HL-60/S4 treated with phorbol 12-myristate 13-acetate at 8.2 ng/mL for 4 days and 3 days (cell line): ENCODE results near the gene ADCY7.
"Not testable (repeated sequence)": the region's sequence is repeated elsewhere in the genome, so short reads cannot be mapped to it uniquely, and the experiment has no call there.

ENCODE experiments used
- in situ Hi-C: fragments of 300-500 bp; cut with MboI; formaldehyde crosslinking; loops from 2 replicates; pipeline ENCODE4 v1.15.0; 2022; ENCODE audit warnings: low sequenced_read_pairs

ADCY7 gene

DNA sequence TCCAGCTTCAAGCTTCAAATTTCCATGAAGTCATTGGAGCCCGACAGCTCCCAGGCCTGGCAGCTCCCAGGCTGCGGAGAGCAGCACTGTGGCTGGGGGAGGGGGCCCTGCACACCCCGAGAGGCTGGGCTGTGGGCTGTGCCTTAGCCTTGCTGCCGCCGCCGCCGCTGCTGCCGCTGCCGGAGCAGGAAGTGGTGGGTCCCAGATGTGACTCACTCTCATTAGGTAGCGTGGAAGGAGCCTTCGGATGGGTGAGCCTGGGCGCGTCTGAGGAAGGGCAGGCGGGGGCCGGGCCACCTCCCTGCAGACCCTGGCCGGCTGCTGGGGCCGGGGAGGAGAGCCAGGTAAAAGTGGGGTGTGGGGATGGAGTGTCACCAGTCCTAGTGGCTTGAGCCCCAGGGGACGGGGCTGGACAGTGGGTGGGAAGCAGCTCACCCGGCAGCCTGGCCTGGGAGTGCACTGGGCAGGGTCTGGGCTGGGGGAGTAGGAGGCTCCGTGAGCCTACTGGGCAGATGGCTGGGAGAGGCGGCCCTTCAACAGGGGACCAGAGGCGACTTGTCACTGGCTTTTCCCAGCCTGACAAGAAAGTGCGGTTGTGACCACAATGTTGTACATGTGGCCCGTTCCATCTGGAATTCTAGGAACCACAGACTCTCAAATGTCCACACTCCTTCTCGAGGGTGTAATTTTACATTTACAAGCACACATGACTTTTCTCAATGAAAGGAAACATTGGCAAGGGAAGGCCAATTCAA lies at the start of gene ADCY7:
Gene ADCY7 (plus strand): TSS at position 215 of the 755 bp plus-strand sequence. CDS start 21,629 bp downstream, outside the sequence.
- in situ Hi-C loops, result no loop called here

- in situ Hi-C loops, result loop anchor here (10.0 kb wide), 1 partner anchor 195 kb away; the partner anchor contains the start of gene CNEP1R1
Measured at GRCh38 chr16:50219402-50219975, 46.9 kb upstream of the ADCY7 start.

DNA sequence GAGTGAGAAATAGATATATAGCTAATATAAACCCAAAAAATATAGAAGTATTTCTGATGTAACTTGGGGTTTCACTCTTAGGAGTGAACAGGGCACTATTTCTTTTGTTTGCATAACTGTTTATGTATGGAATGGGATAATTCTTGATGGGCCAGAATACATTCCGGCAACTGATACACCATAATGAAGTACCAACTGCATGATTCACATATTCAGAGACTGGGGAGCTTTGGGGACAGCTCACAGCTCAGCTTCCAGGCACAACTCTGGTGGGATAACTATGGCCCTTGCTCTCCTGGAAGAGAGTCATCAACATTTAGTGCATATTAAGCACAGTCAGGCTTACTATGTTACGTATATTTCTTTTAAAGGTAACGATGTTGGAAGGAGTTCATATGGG lies 42.1 kb upstream of the ADCY7 start:
- in situ Hi-C loops, result loop anchor here (10.0 kb wide), 1 partner anchor 131 kb away; no protein-coding TSS in a partner anchor

- in situ Hi-C loops, result loop anchor here (10.0 kb wide), 1 partner anchor 128 kb away; no protein-coding TSS in a partner anchor
Measured at GRCh38 chr16:50227120-50227519, 39.2 kb upstream of the ADCY7 start.

GRCh38 chr16:50227665-50228064 lies 38.7 kb upstream of the ADCY7 start:
- in situ Hi-C loops, result loop anchor here (10.0 kb wide), 1 partner anchor 127 kb away; no protein-coding TSS in a partner anchor

- in situ Hi-C loops, result loop anchor here (10.0 kb wide), 1 partner anchor 126 kb away; no protein-coding TSS in a partner anchor
Measured at GRCh38 chr16:50228364-50228868, 37.9 kb upstream of the ADCY7 start.

- in situ Hi-C loops, result loop anchor here (10.0 kb wide), 1 partner anchor 126 kb away; no protein-coding TSS in a partner anchor
Measured at GRCh38 chr16:50229149-50229726, 37.1 kb upstream of the ADCY7 start.

DNA sequence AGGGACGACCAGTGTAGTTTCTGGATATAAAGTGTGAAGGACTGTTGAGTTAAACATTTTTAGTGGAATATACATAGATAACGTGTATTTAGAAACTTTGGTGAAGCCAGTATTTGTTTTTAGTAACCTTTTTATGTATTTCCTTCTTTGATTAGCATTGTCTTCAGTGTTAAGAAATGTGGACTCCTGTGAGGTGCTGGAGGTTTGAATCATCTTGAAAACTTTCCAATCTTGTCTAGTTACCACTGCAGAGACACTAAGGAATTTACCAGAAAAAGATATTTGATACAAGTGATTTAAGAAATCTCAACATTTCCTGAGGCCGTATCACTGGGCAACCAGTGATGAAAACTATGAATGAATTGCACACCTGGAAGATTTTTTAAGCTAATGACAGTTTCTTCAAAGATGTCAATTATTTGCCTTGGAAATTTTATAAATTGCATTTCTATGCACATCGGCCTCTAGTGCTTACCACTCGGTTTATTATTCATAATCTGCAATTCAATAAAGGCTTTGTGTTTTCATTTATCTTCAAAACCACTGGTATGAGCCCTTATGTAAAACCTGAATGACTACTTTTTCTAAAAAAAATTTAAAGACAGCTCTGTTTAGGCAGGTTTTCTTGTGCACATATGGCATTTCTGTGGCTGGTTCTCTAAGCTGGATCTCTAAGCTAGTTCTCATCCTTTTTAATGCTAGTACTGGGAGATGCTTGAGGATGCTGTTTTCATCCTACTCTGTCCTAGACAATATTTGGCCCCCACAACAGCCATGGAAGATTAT lies 31.4 kb upstream of the ADCY7 start:
- in situ Hi-C loops, result no loop called here

DNA sequence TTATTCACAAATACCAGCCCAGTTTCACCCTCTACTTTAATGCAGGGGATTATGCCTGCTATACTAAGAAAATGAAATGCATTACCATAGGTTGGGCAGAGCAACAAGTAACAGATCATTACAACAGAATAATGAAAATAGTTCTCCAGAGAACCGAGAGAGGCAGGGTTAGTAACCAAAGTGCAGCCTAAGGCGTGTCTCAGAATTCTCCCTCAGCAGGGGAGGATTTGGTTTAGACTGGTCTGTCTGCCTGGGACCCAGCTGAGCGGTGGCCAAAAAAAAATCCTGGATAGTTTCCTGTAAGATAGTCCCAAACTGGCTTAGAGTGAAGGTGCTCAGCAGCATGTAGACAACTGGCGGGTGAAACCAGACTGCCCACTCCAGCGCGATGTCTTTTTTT lies 30.8 kb upstream of the ADCY7 start:
- in situ Hi-C loops, result no loop called here

GRCh38 chr16:50238314-50238713 lies 28.0 kb upstream of the ADCY7 start:
- in situ Hi-C loops, result no loop called here

DNA sequence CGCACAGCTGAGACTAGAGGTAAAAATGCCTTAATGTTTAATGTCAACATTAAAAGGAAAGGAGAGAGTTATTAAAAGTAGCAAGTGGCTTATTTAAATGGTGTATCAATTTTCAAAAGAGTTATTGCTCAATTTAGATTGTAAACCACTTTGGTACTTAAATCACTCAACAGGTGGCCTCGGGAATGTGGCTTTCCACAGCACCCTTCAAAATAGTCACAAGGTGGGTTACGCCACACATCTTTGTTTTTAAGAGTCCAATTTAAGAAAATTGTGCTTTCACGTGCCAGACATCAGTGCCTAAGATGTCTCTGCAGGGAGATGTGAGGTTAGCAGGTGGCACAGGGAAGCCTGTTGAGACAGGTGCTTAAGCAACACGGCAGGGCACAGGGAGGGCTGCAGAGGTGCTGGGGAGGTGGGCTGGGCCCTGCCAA lies 27.5 kb upstream of the ADCY7 start:
- in situ Hi-C loops, result no loop called here

GRCh38 chr16:50243024-50243423 lies 23.3 kb upstream of the ADCY7 start:
- in situ Hi-C loops, result not testable (repeated sequence)

DNA sequence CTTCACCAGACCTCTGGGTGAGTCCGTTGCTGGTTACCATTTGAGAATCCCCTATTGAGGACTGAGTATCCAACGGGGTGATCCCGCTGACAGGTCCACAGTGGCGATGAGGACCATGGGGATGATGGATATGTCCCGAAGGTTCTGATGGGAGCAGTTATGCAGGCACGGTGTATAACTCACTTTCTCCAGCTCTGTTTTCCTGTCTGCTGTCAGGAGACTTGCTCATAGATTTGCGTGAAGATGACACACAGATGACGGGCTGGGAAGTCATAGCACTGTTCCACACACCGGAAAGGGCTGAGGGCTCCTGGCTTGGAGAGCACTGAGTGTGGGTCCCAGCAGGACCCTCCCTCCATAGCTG lies 22.2 kb upstream of the ADCY7 start:
- in situ Hi-C loops, result no loop called here

DNA sequence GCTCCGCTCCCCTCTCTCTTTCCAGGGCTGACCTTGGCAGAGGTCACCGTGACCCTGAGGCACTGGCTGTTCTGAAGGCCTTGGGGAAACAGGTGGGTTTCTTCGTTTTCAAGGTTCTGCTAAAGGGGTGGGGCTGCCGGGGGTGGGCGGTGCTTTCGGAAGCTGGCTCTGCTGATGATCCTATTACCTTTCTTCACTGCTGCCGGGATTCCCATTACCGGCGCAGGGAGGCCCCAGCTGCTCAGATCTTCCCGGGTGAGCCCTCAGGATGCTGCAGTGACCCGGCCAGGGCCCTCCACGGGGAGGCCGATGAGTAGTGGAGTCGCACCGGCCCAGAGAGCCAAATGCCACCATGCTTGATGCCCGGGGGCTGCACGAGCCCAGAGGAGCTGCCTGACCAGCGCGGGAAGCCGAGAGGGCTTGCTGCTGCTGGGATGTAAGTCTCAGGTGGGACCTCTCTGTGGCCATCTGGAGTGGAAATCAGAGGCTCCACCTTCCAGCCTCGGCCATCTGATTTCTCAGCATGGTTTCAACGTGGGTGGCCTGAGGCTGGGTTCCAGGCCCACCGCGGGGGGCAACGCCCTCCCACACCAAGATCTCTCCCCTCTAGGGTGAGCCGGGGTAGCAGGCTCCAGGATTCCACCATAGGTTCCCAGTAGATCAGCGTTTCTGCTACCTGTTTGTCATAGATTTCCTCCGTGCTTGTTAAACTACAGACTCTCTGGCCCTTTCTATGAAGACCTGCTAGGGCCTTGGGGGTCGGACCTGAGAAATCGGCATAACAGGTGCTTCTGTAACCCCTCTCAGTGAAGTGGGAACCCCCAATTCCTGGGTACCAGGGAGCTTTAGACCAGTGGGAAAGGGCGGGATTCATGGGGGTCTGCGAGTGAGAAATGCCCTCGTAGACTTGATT lies 21.6 kb upstream of the ADCY7 start:
- in situ Hi-C loops, result no loop called here

DNA sequence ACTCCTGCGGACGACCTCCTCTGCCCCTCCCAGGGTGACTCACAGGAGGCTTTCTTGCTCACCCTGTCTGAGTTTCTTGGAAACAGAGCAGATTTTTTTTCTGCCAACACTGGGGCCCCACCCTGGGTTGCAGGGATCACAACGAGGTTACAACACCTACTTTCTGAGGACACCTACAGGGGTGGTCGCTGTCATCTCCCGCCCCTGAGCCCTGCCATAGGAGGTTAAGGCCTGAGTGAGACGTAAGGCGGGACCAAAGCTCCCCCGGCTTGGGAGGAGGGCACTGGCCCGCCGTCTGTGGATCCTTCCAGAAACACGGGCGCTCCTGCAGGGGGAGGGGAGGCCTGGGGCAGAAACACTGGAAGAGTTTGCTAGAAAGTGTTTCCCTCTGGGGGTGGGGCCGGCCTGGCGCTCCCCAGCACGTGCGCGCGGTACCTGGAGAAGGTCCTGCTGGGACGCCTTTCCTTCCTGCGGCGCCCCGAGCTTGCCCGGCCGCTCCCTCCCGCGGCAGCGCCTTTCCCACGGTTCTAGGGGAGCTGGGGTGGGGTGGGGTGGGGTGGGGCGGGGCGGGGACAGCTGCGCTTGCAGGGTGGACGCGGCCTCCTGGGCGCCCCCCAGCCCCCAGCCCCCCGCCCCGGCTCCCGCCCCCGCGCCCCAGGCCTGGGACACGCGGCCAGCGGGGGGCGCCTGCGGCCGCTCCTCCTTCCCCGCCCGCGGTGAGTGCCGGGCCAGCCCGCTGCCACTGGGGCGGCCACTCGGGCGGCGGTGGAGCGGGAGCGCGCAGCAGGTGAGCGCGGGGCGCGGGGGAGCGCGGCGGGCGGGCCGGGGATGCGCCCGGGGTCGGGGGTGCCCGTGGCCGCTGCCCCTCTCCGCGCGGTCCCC lies 20.7 kb upstream of the ADCY7 start:
- in situ Hi-C loops, result no loop called here

- in situ Hi-C loops, result no loop called here
Measured at GRCh38 chr16:50246299-50247122, 19.8 kb upstream of the ADCY7 start.

- in situ Hi-C loops, result no loop called here
Measured at GRCh38 chr16:50247123-50247905, 19.0 kb upstream of the ADCY7 start.
